Stimulated activated CD8-positive, alpha-beta memory T cell treated with anti-CD3 and anti-CD28 coated beads, Interleukin-7, amount 100 ng/mL, for 4 hours (primary cell): Measurements from ENCODE around the gene PCBP3.
A peak's percentile ranks its signal among the peaks of the same experiment; 100 is the strongest.

Experiments
- DNase-seq, 2 donors: peaks; one replicate each; pipeline ENCODE4 v3.0.0-alpha.2; 2020; ENCODE audit warnings: low read depth in 2 of 2

Gene PCBP3

DNA sequence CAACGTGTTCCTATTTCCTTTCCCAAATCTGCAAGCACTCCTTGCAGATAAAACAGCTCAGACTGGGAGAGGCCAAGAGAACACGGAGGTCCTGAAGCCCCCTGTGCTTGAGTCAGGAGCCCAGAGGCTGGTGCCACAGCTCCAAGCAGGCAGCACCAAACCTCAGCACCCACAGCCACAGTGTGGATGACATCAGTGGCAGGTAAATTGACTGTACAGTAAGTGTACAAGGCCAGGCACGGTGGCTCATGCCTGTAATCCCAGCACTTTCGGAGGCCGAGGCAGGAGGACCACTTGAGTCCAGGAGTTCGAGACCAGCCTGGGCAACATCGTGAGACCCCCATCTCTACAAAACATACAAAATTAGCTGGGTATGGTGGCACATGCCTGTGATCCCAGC, 336.1 kb downstream of the PCBP3 start:
- DNase-seq = no peak

- DNase-seq = no peak
Measured at GRCh38 chr21:45980271-45980670, 336.7 kb downstream of the PCBP3 start.

GRCh38 chr21:45980697-45981096, 337.2 kb downstream of the PCBP3 start:
- DNase-seq = no peak

DNA sequence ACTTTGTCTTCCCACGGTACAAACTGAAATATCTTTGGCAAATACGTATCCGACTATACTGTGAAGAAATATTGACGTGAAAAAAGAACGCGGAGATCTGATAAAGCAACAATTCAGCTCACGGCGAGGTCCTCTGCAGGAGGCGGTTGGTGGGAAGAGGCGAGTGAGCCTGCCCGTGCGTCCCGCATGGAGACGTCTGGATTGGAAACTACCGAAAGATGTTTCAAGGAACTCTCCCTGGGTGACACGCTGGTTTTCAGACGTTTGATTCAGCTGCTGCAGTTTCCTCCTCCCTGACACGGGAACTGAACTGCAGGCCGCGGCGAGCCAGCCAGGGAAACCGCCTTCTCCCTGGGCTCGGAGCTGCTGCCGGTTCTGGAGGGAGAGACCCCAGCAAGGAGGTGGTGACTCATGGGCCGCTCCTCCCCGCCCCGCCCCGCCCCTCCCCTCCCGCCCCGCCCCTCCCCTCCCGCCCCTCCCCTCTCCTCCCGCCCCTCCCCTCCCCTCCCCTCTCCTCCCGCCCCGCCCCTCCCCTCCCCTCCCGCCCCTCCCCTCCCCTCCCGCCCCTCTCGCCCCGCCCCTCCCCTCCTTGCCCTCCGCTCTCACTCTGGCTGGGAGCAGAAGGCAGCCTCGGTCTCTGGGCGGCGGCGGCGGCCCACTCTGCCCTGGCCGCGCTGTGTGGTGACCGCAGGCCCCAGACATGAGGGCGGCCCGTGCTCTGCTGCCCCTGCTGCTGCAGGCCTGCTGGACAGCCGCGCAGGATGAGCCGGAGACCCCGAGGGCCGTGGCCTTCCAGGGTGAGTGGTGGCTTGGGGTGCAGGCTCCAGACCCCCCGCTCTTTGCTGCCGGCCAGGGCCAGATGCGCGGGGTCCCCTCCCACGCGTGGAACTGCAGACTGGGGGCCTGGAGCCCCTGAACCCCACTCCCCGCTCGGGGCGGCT, 337.9 kb downstream of the PCBP3 start, which contains the start of gene COL6A1:
TSS of gene COL6A1 (plus strand) at position 620 of the 941 bp plus-strand sequence. CDS start at position 701, 81 bp downstream.
- DNase-seq = peak; percentile 23 to 44

GRCh38 chr21:45982092-45982757, 338.7 kb downstream of the PCBP3 start:
- no peak for DNase-seq

DNA sequence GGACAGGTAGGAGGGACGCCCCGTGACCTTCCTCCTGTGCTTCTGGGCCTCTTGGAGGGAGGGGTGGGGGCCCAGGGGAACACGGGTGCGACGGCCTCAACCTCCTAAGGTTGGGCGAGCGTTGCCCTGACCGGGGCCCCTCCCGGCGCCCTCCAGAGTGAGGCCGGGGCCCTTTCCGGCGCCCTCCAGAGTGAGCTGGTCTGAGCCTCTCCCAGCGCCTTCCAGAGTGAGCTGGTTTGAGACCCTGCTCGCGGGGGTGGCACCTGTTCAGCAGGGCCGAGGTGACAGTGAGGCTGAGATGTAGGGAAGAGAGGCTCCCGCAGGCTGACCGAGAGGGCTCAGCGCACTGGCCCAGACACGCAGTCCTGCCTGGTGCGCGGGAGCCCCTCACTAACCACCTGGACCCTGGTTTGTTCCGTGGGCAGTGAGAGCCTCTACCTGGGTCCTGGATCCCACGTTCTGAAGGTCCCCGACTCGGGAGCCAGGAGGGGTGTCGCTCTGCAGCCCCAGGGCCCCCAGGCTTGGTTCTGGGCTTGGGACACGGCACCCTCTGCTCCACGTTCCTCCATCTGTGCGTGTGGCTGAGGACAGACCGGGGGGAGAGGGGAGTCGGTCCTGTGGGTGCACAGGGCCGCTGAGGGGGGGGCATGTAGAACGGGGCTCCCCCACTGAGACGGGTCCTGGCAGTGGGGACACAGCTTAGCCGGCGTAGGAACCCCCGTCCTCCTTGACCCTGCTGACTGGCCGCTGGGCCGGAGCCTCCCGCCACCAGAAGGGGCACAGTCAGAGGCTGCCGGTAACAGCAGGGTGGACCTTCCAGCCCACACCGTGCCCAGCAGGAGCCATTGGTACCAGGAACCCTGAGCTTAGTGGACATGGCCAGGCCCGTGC, 339.5 kb downstream of the PCBP3 start:
- DNase-seq = no peak

DNA sequence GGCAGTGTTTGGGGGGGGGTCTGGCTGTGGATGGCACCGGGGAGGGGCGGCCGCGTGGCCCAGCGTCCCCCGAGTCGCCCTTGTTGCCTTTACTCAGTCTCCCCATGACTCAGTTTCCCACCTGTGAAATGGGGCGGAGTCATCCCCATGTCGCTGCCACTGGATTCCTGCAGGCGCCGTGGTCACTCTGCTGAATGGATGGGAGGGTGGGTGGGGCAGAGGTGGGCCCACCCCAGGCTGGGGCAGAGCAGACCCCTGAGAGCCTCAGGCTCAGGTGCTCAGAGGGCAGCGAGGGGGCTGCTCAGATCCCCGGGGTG, 340.1 kb downstream of the PCBP3 start:
- DNase-seq = no peak

- no peak for DNase-seq
Measured at GRCh38 chr21:45983981-45984551, 340.5 kb downstream of the PCBP3 start.

DNA sequence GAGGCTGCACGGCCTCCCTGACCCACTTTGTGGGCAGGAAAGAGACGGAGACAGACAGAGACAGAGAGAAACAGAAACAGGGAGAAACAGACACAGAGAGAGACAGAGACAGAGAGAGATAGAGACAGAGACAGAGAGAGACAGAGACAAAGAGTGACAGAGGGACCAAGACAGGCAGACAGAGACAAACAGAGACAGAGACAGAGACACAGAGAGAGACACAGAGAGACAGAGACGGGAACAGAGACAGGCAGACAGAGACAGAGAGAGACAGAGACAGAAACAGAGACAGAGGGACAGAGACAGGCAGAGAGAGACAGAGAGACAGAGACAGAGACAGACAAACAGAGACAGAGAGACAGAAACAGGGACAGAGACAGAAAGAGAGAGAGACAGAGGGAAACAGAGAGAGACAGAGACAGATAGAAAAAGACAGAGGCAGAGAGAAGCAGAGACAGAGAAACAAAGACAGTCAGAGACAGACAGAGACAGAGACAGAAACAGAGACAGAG, 341.1 kb downstream of the PCBP3 start:
- DNase-seq = no peak

GRCh38 chr21:45985471-45986315, 342.2 kb downstream of the PCBP3 start:
- no peak for DNase-seq

DNA sequence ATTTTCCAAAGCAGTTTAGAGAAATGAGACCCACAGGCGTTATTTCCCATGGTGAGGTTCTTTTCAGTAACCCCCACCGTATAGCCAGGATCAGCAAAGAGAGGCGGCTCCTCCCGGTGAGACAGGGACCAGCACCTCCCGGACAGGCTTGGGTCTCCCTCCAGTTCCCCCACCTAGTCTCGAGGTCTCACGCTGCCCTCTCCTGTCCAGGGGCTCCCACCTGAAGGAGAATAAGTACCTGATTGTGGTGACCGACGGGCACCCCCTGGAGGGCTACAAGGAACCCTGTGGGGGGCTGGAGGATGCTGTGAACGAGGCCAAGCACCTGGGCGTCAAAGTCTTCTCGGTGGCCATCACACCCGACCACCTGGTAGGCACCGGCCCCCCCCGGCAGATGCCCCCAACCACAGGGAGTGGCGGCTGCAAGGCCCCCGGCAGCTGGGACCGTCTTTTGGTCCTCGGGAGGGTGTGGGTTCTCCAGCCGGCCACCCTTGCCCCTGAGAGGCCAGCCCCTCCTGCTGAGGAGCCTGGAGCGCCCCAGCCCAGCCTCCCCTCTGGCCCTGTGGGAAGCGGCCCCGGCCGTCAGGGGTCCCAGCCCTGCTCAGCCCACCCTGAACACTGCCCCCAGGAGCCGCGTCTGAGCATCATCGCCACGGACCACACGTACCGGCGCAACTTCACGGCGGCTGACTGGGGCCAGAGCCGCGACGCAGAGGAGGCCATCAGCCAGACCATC, 343.0 kb downstream of the PCBP3 start:
- no peak for DNase-seq

GRCh38 chr21:45987121-45987711, 343.7 kb downstream of the PCBP3 start:
- no peak for DNase-seq

- no peak for DNase-seq
Measured at GRCh38 chr21:45988366-45989347, 345.1 kb downstream of the PCBP3 start.

DNA sequence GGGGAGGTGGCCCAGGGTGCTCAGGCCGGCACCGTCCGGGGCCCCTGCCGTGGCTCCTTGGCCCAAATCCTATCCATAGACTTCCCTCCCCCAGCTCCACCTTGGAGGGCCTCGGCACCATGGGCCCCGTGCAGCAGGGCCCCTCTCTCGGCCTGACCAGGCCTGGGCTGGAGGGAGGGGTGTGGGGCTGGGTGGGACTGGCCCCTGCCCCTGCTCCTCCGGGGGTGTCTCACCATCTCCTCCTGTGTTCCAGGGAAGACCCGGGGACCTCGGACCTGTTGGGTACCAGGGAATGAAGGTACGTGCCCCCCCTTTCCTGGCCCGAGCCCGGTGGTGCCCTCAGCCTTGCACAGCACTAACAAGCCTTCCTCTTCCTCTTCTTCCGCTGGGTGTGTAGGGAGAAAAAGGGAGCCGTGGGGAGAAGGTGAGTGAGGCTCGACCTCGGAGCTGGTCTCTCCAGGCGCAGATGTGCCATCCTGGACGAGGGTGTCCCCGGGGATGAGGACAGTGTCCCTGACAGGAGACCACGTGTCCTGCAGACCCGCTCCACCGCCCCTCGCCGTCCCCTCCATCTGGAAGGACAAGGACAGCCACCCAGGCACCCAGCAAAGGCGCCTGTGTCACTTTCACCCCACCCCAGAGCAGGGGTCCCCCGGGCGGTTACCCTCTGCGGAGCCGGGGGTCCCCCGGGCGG, 346.0 kb downstream of the PCBP3 start:
- no peak for DNase-seq

GRCh38 chr21:45990049-45990711, 346.7 kb downstream of the PCBP3 start:
- no peak for DNase-seq

DNA sequence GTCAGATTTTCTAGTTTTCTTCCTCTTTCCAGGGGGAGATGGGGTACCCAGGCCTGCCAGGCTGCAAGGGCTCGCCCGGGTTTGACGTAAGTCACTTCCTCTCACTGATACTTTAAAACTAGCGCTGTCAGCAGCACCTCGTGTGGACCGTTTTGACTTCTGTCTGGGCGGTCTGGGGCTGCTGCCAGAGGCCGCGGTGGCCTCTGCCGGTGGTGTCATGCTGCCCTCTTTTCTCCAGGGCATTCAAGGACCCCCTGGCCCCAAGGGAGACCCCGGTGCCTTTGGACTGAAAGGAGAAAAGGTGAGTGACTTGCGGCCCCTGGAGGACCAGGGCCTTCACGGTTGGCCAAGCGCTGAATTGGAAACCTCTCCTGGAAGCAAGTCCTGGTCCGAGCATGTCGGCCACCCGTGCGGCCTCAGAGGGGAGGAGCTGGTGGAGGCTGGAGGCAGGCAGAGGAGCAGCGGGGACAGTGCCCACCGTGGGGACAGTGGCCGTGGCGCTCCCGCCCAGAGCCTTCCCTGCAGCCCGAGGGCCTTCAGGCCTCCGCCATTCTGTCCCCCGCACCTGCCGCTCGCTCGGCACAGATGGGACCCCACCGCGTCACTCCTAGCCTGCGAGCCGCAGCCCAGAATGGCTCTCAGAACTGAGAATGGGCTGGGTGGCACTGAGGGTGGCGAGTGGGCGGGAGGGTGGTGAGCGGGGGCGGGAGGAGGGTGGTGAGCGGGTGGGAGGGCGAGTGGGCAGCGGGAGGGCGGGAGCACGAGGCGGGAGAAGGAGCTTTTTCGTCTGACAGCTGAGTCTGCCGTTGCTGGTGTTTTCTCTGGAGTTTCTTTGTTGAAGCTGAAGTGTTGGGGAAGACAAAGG, 347.4 kb downstream of the PCBP3 start:
- DNase-seq = no peak
